Measurements from ENCODE around the gene MMP11.

Gene MMP11

DNA sequence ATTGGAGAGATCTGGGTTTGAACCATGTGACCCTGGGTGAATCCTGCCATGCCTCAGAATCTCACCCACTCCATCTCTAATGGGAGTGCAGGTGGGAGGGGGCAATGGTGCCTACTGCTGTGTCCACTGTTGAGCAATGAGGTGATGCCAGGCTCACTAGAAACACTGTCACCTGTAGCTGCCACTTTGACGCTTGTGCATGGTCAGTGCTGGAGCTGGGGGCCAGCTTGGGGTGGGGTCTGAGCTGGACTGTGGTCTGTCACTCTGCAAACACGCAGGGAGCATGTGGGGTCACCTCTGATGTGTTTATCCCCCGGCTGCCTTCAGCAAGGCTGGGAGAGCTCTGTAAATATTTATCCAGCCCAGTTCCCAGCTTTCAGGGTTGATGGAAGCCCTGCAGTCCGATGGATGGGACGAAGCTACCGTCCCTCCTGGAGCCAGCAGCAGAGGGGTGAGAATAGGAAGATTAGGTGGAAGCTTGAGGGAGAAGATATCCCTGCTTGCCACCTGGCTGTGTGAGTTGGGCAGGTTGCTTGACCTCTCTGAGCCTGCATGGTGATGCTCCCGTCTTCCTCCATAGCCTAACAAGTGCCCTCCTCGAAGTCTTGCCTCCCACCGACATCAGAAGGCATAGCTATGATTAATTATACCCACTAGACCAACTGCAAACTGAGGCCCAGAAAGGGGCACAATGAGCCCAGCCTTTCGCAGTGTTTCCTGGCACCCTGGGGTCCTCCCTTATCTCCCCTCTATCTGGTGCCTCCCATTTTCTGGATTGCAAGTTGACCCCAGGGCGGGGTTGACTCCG, 1.7 kb downstream of the MMP11 start:
- H3K27me3 ChIP-seq (ENCODE audit: low read depth, low read length) = no peaks in the 10 kb centered on the region
- H3K9me3 ChIP-seq (ENCODE audit: control insufficient read depth in 1 of 2, low read length in 2 of 2) = no peaks in the 10 kb centered on the region
- H3K36me3 ChIP-seq (ENCODE audit: control insufficient read depth in 1 of 2, insufficient read depth in 2 of 2, low read length in 2 of 2) = no peaks in the 10 kb centered on the region
- H3K27ac ChIP-seq (ENCODE audit: low read length) = no peak overlapping the region
- peaks cover 10 to 44% of the 10 kb centered on the region in 2 donors for H3K4me1 ChIP-seq (ENCODE audit: control insufficient read depth in 1 of 2, insufficient read depth in 2 of 2, low read length in 2 of 2)
- no peak overlapping the region for H3K4me3 ChIP-seq (ENCODE audit: low read depth in 1 of 2, low read length in 2 of 2)

- Histone ChIP-seq H3K9me3 (ENCODE audit: control insufficient read depth in 1 of 2, low read length in 2 of 2) (no peaks in the 10 kb centered on the region), H3K27ac (ENCODE audit: low read length) (no peak overlapping the region), H3K27me3 (ENCODE audit: low read depth, low read length) (no peaks in the 10 kb centered on the region), H3K4me3 (ENCODE audit: low read depth in 1 of 2, low read length in 2 of 2) (no peak overlapping the region), H3K36me3 (ENCODE audit: control insufficient read depth in 1 of 2, insufficient read depth in 2 of 2, low read length in 2 of 2) (no peaks in the 10 kb centered on the region), H3K4me1 (ENCODE audit: control insufficient read depth in 1 of 2, insufficient read depth in 2 of 2, low read length in 2 of 2) (peaks cover 10 to 42% of the 10 kb centered on the region in 2 donors)
Measured at GRCh38 chr22:23774922-23775436, 2.3 kb downstream of the MMP11 start.

DNA sequence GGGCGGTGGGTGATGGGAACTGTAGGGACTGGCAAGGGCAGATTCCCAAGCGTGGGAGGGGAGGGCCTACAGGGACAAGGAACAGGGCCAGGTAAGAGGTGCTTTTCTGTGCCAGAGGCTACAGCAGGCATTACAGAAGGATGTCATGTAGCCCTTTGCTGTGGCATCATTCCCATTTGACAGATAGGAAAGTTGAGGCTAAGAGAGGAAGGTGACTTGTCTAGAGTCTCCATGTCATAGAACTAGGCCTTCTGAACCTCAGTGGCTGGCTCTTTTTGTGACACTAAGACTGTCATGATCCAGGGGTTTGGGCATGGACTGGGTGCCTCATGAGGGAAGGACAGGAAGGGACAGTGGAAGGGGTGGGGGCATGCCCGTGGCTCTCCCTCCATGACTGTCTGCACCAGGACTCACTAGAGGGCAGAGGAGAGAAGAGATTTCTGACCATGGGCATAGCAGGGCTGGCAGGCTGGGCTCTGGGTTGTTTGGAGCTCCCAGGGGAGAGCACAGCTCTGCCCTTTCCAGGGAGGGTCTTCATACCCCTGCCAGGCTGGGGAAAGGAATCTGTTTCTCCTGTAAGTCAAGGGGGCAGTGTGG, 3.2 kb downstream of the MMP11 start:
- no peaks in the 10 kb centered on the region for H3K27me3 ChIP-seq (ENCODE audit: low read depth, low read length)
- no peak overlapping the region for H3K4me3 ChIP-seq (ENCODE audit: low read depth in 1 of 2, low read length in 2 of 2)
- H3K36me3 ChIP-seq (ENCODE audit: control insufficient read depth in 1 of 2, insufficient read depth in 2 of 2, low read length in 2 of 2) = no peaks in the 10 kb centered on the region
- peaks cover 10 to 42% of the 10 kb centered on the region in 2 donors for H3K4me1 ChIP-seq (ENCODE audit: control insufficient read depth in 1 of 2, insufficient read depth in 2 of 2, low read length in 2 of 2)
- no peak overlapping the region for H3K27ac ChIP-seq (ENCODE audit: low read length)
- no peaks in the 10 kb centered on the region for H3K9me3 ChIP-seq (ENCODE audit: control insufficient read depth in 1 of 2, low read length in 2 of 2)

- no peak overlapping the region for H3K4me3 ChIP-seq (ENCODE audit: low read depth in 1 of 2, low read length in 2 of 2)
- peaks cover 10 to 32% of the 10 kb centered on the region in 2 donors for H3K4me1 ChIP-seq (ENCODE audit: control insufficient read depth in 1 of 2, insufficient read depth in 2 of 2, low read length in 2 of 2)
- H3K27me3 ChIP-seq (ENCODE audit: low read depth, low read length) = no peaks in the 10 kb centered on the region
- H3K36me3 ChIP-seq (ENCODE audit: control insufficient read depth in 1 of 2, insufficient read depth in 2 of 2, low read length in 2 of 2) = no peaks in the 10 kb centered on the region
- no peaks in the 10 kb centered on the region for H3K9me3 ChIP-seq (ENCODE audit: control insufficient read depth in 1 of 2, low read length in 2 of 2)
- no peak overlapping the region for H3K27ac ChIP-seq (ENCODE audit: low read length)
Measured at GRCh38 chr22:23777776-23778576, 5.3 kb downstream of the MMP11 start.

- Histone ChIP-seq H3K27ac (ENCODE audit: low read length) (no peak overlapping the region), H3K36me3 (ENCODE audit: control insufficient read depth in 1 of 2, insufficient read depth in 2 of 2, low read length in 2 of 2) (no peaks in the 10 kb centered on the region), H3K4me1 (ENCODE audit: control insufficient read depth in 1 of 2, insufficient read depth in 2 of 2, low read length in 2 of 2) (peaks cover 10 to 27% of the 10 kb centered on the region in 2 donors), H3K9me3 (ENCODE audit: control insufficient read depth in 1 of 2, low read length in 2 of 2) (no peaks in the 10 kb centered on the region), H3K27me3 (ENCODE audit: low read depth, low read length) (no peaks in the 10 kb centered on the region), H3K4me3 (ENCODE audit: low read depth in 1 of 2, low read length in 2 of 2) (no peak overlapping the region)
Measured at GRCh38 chr22:23778577-23778900, 5.9 kb downstream of the MMP11 start.

- Histone ChIP-seq H3K27ac (ENCODE audit: low read length) (no peak overlapping the region), H3K4me1 (ENCODE audit: control insufficient read depth in 1 of 2, insufficient read depth in 2 of 2, low read length in 2 of 2) (peaks cover 10 to 21% of the 10 kb centered on the region in 2 donors), H3K9me3 (ENCODE audit: control insufficient read depth in 1 of 2, low read length in 2 of 2) (no peaks in the 10 kb centered on the region), H3K36me3 (ENCODE audit: control insufficient read depth in 1 of 2, insufficient read depth in 2 of 2, low read length in 2 of 2) (no peaks in the 10 kb centered on the region), H3K4me3 (ENCODE audit: low read depth in 1 of 2, low read length in 2 of 2) (no peak overlapping the region), H3K27me3 (ENCODE audit: low read depth, low read length) (no peaks in the 10 kb centered on the region)
Measured at GRCh38 chr22:23779083-23779482, 6.4 kb downstream of the MMP11 start.

DNA sequence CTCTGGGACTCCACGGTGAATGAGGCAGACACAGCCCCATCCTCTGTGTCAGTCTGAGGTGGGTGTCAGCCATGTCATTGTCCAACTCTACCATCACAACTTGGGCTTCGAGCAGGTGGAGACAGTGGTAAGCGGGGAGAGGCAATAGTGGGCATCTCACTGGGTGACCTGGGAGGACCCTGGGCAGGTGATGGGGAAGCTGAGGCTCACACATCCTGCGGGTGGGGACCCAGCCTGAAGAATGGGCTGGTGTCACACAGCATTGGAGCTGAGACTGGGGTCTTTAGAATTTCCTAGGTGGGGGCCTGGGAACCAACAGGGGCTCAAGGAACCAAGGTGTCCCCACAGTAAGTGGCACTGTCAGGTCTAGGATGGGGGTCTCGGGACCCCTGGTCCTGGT, 7.1 kb downstream of the MMP11 start:
- H3K27ac ChIP-seq (ENCODE audit: low read length) = no peak overlapping the region
- no peaks in the 10 kb centered on the region for H3K9me3 ChIP-seq (ENCODE audit: control insufficient read depth in 1 of 2, low read length in 2 of 2)
- no peaks in the 10 kb centered on the region for H3K36me3 ChIP-seq (ENCODE audit: control insufficient read depth in 1 of 2, insufficient read depth in 2 of 2, low read length in 2 of 2)
- H3K27me3 ChIP-seq (ENCODE audit: low read depth, low read length) = no peaks in the 10 kb centered on the region
- H3K4me1 ChIP-seq (ENCODE audit: control insufficient read depth in 1 of 2, insufficient read depth in 2 of 2, low read length in 2 of 2) = peaks cover 4 to 15% of the 10 kb centered on the region in 2 donors
- no peak overlapping the region for H3K4me3 ChIP-seq (ENCODE audit: low read depth in 1 of 2, low read length in 2 of 2)

GRCh38 chr22:23780146-23780748, 7.6 kb downstream of the MMP11 start:
- Histone ChIP-seq H3K9me3 (ENCODE audit: control insufficient read depth in 1 of 2, low read length in 2 of 2) (no peaks in the 10 kb centered on the region), H3K4me3 (ENCODE audit: low read depth in 1 of 2, low read length in 2 of 2) (no peak overlapping the region), H3K36me3 (ENCODE audit: control insufficient read depth in 1 of 2, insufficient read depth in 2 of 2, low read length in 2 of 2) (no peaks in the 10 kb centered on the region), H3K4me1 (ENCODE audit: control insufficient read depth in 1 of 2, insufficient read depth in 2 of 2, low read length in 2 of 2) (peaks cover 0 to 9% of the 10 kb centered on the region in 2 donors), H3K27me3 (ENCODE audit: low read depth, low read length) (no peaks in the 10 kb centered on the region), H3K27ac (ENCODE audit: low read length) (no peak overlapping the region)

- Histone ChIP-seq H3K27ac (ENCODE audit: low read length) (no peak overlapping the region), H3K4me1 (ENCODE audit: control insufficient read depth in 1 of 2, insufficient read depth in 2 of 2, low read length in 2 of 2) (peaks cover 0 to 11% of the 10 kb centered on the region in 2 donors), H3K4me3 (ENCODE audit: low read depth in 1 of 2, low read length in 2 of 2) (no peak overlapping the region), H3K9me3 (ENCODE audit: control insufficient read depth in 1 of 2, low read length in 2 of 2) (no peaks in the 10 kb centered on the region), H3K36me3 (ENCODE audit: control insufficient read depth in 1 of 2, insufficient read depth in 2 of 2, low read length in 2 of 2) (no peaks in the 10 kb centered on the region), H3K27me3 (ENCODE audit: low read depth, low read length) (no peaks in the 10 kb centered on the region)
Measured at GRCh38 chr22:23781065-23781464, 8.4 kb downstream of the MMP11 start.

DNA sequence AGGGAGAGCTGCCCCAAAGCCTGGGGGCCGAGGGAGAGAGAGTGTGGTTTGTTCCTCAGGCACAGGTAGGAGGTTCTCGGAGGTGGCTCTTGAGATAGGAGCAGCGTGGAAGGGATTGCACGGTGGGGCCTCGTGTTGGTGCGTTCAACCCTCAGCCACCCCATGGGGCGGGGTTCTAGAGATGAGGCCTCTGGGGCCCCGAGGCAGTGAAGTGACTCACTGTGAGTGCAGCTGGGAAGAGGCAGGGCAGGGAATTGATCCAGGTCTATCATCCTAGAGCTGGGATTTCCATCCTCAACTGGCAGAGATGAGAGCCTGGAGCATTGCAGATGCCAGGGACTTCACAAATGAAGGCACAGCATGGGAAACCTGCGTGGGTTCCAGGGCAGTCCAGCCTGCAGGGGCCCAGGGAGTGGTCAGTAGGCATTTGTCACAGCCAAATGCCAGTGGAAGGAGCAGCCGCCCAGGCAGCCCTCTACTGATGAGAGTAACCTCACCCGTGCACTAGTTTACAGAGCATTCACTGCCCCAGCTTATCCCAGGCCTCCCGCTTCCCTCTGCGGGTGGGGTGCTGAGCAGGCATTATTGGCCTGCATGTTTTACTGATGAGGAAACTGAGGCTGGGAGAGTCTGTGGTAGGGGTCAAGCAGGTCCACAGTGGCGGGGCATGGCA, 9.0 kb downstream of the MMP11 start:
- H3K4me1 ChIP-seq (ENCODE audit: control insufficient read depth in 1 of 2, insufficient read depth in 2 of 2, low read length in 2 of 2) = peaks cover 0 to 17% of the 10 kb centered on the region in 2 donors
- H3K36me3 ChIP-seq (ENCODE audit: control insufficient read depth in 1 of 2, insufficient read depth in 2 of 2, low read length in 2 of 2) = no peaks in the 10 kb centered on the region
- H3K27me3 ChIP-seq (ENCODE audit: low read depth, low read length) = no peaks in the 10 kb centered on the region
- H3K4me3 ChIP-seq (ENCODE audit: low read depth in 1 of 2, low read length in 2 of 2) = no peak overlapping the region
- H3K9me3 ChIP-seq (ENCODE audit: control insufficient read depth in 1 of 2, low read length in 2 of 2) = no peaks in the 10 kb centered on the region
- no peak overlapping the region for H3K27ac ChIP-seq (ENCODE audit: low read length)
